IMR-90 (cell line): ENCODE data around the gene KCNQ1. TPM values are rescaled to one million over a fixed set of nuclear protein-coding genes. Genes with fewer than 3 reads are reported as not detected.

ENCODE experiments used
- ATAC-seq: fragments of 200-7000 bp; cut with Tn5 transposase; 2 replicates; pipeline ENCODE4 v1.9.1; 2020; ENCODE audit warnings: low read depth, mild to moderate bottlenecking, moderate library complexity
- BruUV-seq: library from RNA; stranded (reverse); fragments of 400-500 nt; replicated peaks from 2 replicates; lab custom pipeline; 2021; lab: Mats Ljungman, UMichigan
- CTCF ChIA-PET: fragments of 300-600 bp; formaldehyde crosslinking; extraction: SDS; loops from one replicate; lab custom pipeline; 2021; ENCODE audit warnings: antibody characterized with exemption; lab: Yijun Ruan, JAX
- POLR2A ChIA-PET: fragments of 300-600 bp; sonication (Branson Sonifier 250); formaldehyde crosslinking; loops from one replicate; lab custom pipeline; 2022; ENCODE audit warnings: antibody characterized with exemption; ENCODE audit not compliant: unreplicated experiment; lab: Charles Lee
- DNase-seq: peaks from one replicate; pipeline ENCODE4 v3.0.0; 2013
- H2AFZ ChIP-seq: replicated peaks from 2 replicates; pipeline ENCODE3; 2013; ENCODE audit warnings: low read length, mild to moderate bottlenecking; ENCODE audit not compliant: poor library complexity
- H2AK5ac ChIP-seq: 2 replicates; pipeline ENCODE4 v1.6.1; 2013; ENCODE audit warnings: low read depth, low read length, inconsistent platforms
- H2AK9ac ChIP-seq: replicated peaks from 2 replicates; pipeline ENCODE3; 2013; ENCODE audit warnings: mild to moderate bottlenecking, low read depth, low read length, moderate library complexity; ENCODE audit not compliant: poor library complexity
- H2BK120ac ChIP-seq: 2 replicates; pipeline ENCODE4 v1.6.1; 2013; ENCODE audit warnings: low read depth, low read length, inconsistent platforms
- H2BK15ac ChIP-seq: 3 replicates; pipeline ENCODE4 v1.6.1; 2013; ENCODE audit warnings: low read depth, low read length, inconsistent platforms
- H2BK20ac ChIP-seq: 2 replicates; pipeline ENCODE4 v1.6.1; 2013; ENCODE audit warnings: low read depth, mild to moderate bottlenecking, inconsistent platforms, low read length, moderate library complexity
- H2BK5ac ChIP-seq: 2 replicates; pipeline ENCODE4 v1.6.1; 2013; ENCODE audit warnings: mild to moderate bottlenecking, low read depth, low read length, inconsistent platforms; ENCODE audit not compliant: poor library complexity, severe bottlenecking
- H3K14ac ChIP-seq: replicated peaks from 2 replicates; pipeline ENCODE4 v1.6.1; 2013; ENCODE audit warnings: low read depth, low read length, inconsistent platforms
- H3K18ac ChIP-seq: 2 replicates; pipeline ENCODE4 v1.6.1; 2013; ENCODE audit warnings: low read depth, low read length, control low read depth
- H3K23ac ChIP-seq: 2 replicates; pipeline ENCODE4 v1.6.1; 2013; ENCODE audit warnings: low read depth, low read length, inconsistent platforms
- H3K27ac ChIP-seq: 2 replicates; pipeline ENCODE4 v1.5.1; 2013; ENCODE audit warnings: mild to moderate bottlenecking, control low read depth, low read length; ENCODE audit not compliant: insufficient read depth
- H3K27me3 ChIP-seq: 2 replicates; pipeline ENCODE4 v1.6.1; 2013; ENCODE audit warnings: low read length; ENCODE audit not compliant: control insufficient read depth, insufficient read depth
- H3K36me3 ChIP-seq: 2 replicates; pipeline ENCODE4 v1.6.1; 2013; ENCODE audit warnings: low read length, mixed read lengths; ENCODE audit not compliant: control insufficient read depth, insufficient read depth
- H3K4ac ChIP-seq: 2 replicates; pipeline ENCODE4 v1.6.1; 2013; ENCODE audit warnings: low read depth, low read length, inconsistent platforms
- H3K4me1 ChIP-seq: 2 replicates; pipeline ENCODE4 v1.6.1; 2013; ENCODE audit warnings: low read length, mixed read lengths; ENCODE audit not compliant: control insufficient read depth, insufficient read depth
- H3K4me2 ChIP-seq: 2 replicates; pipeline ENCODE4 v1.6.1; 2013; ENCODE audit warnings: low read depth, mild to moderate bottlenecking, control low read depth, low read length, moderate library complexity
- H3K4me3 ChIP-seq: 2 replicates; pipeline ENCODE4 v1.5.1; 2013; ENCODE audit warnings: low read depth, mild to moderate bottlenecking, control low read depth, low read length, moderate library complexity; ENCODE audit not compliant: insufficient read depth
- H3K56ac ChIP-seq: 2 replicates; pipeline ENCODE4 v1.6.1; 2013; ENCODE audit warnings: low read length, inconsistent platforms; ENCODE audit not compliant: insufficient read depth; ENCODE audit errors: extremely low read depth
- H3K79me1 ChIP-seq, 2 experiments: 2 replicates each; pipeline ENCODE4 v1.6.1; 2013; ENCODE audit warnings: low read length in 2 of 2, inconsistent platforms in 1 of 2, low read depth in 1 of 2
- H3K9ac ChIP-seq: 2 replicates; pipeline ENCODE4 v1.6.1; 2013; ENCODE audit warnings: low read depth, low read length, control low read depth
- H3K9me1 ChIP-seq: 2 replicates; pipeline ENCODE4 v1.6.1; 2013; ENCODE audit warnings: low read length, inconsistent platforms; ENCODE audit not compliant: insufficient read depth
- H3K9me3 ChIP-seq: 2 replicates; pipeline ENCODE4 v1.6.1; 2013; ENCODE audit warnings: low read length; ENCODE audit not compliant: control insufficient read depth, insufficient read depth
- H4K20me1 ChIP-seq: 2 replicates; pipeline ENCODE4 v1.6.1; 2013; ENCODE audit warnings: low read length, inconsistent platforms; ENCODE audit not compliant: insufficient read depth
- H4K5ac ChIP-seq: 2 replicates; pipeline ENCODE4 v1.6.1; 2013; ENCODE audit warnings: mild to moderate bottlenecking, low read depth, low read length, control low read depth
- H4K8ac ChIP-seq, 2 experiments: 2 replicates each; pipeline ENCODE4 v1.6.1; 2013; ENCODE audit warnings: low read depth in 2 of 2, low read length in 2 of 2, control low read depth in 1 of 2, inconsistent platforms in 1 of 2
- H4K91ac ChIP-seq: 2 replicates; pipeline ENCODE4 v1.6.1; 2013; ENCODE audit warnings: low read depth, low read length, inconsistent platforms; ENCODE audit not compliant: insufficient read depth
- BHLHE40 ChIP-seq: fragments of 150-350 bp; IDR thresholded peaks from 2 replicates; pipeline ENCODE4 v1.6.1; 2016; ENCODE audit warnings: mild to moderate bottlenecking, low read depth, low read length
- CEBPB ChIP-seq: IDR thresholded peaks from 2 replicates; pipeline ENCODE4 v1.6.1; 2012; ENCODE audit warnings: low read depth, low read length, improper control_type of control experiment
- CHD1 ChIP-seq: IDR thresholded peaks from 2 replicates; pipeline ENCODE4 v1.6.1; 2012; ENCODE audit warnings: low read depth, low read length, improper control_type of control experiment
- FOS ChIP-seq: fragments of 150-350 bp; IDR thresholded peaks from 2 replicates; pipeline ENCODE4 v1.6.1; 2016; ENCODE audit warnings: low read depth, low read length
- MAFK ChIP-seq: IDR thresholded peaks from 2 replicates; pipeline ENCODE4 v1.6.1; 2012; ENCODE audit warnings: low read depth, low read length, improper control_type of control experiment
- MAZ ChIP-seq: IDR thresholded peaks from 2 replicates; pipeline ENCODE4 v1.6.1; 2012; ENCODE audit warnings: low read depth, mild to moderate bottlenecking, low read length, improper control_type of control experiment, moderate library complexity, borderline replicate concordance
- MXI1 ChIP-seq: IDR thresholded peaks from 2 replicates; pipeline ENCODE4 v1.6.1; 2012; ENCODE audit warnings: low read depth, mild to moderate bottlenecking, low read length, moderate library complexity, borderline replicate concordance
- NFE2L2 ChIP-seq: fragments of 150-350 bp; IDR thresholded peaks from 2 replicates; pipeline ENCODE4 v1.6.1; 2016; ENCODE audit warnings: low read depth, mild to moderate bottlenecking, low read length
- POLR2A ChIP-seq: IDR thresholded peaks from 2 replicates; pipeline ENCODE4 v1.6.1; 2012; ENCODE audit warnings: mild to moderate bottlenecking, low read depth, low read length
- RAD21 ChIP-seq: IDR thresholded peaks from 2 replicates; pipeline ENCODE4 v1.6.1; 2012; ENCODE audit warnings: low read length, improper control_type of control experiment
- RCOR1 ChIP-seq: IDR thresholded peaks from 2 replicates; pipeline ENCODE4 v1.6.1; 2012; ENCODE audit warnings: mild to moderate bottlenecking, low read length, improper control_type of control experiment; ENCODE audit not compliant: insufficient replicate concordance
- RFX5 ChIP-seq: IDR thresholded peaks from 2 replicates; pipeline ENCODE4 v1.8.0; 2012; ENCODE audit warnings: low read depth, mild to moderate bottlenecking, low read length, moderate library complexity
- SMC3 ChIP-seq: fragments of 150-350 bp; IDR thresholded peaks from 2 replicates; pipeline ENCODE4 v1.6.1; 2016; ENCODE audit warnings: low read depth, mild to moderate bottlenecking, antibody characterized with exemption, low read length, moderate library complexity
- WGBS, 2 experiments: methylation state at CpG; one replicate each; pipeline versions ENCODE4 v1.1.5 to v1.1.7; 2013; ENCODE audit warnings: missing lambda C conversion rate in 2 of 2; ENCODE audit not compliant: insufficient read length in 1 of 2; ENCODE audit errors: extremely low coverage in 2 of 2; 5-methylcytosine and 5-hydroxymethylcytosine counted together
- dilution Hi-C: fragments of 300-500 bp; cut with HindIII; formaldehyde crosslinking; loops from one replicate; pipeline ENCODE4 v1.14.3; 2018; ENCODE audit warnings: low sequenced_read_pairs; ENCODE audit not compliant: unreplicated experiment
- in situ Hi-C: fragments of 300-500 bp; cut with MboI; formaldehyde crosslinking; loops from 3 replicates; pipeline ENCODE4 v1.14.3; 2019; ENCODE audit warnings: low sequenced_read_pairs, inconsistent platforms, mixed read lengths
- intact Hi-C: fragments of 100-400 bp; cut with micrococcal nuclease; formaldehyde crosslinking; loops from 2 replicates; pipeline ENCODE4 v1.10.0; 2022
- polyA plus RNA-seq, 3 experiments: library from polyadenylated mRNA; depleted of rRNA; stranded (reverse); fragments of >200 nt; gene quantifications; 2 replicates each; pipeline ENCODE4 v1.2.3, GENCODE V29; 2012; ENCODE audit warnings: low replicate concordance in 1 of 3
- total RNA-seq: library from RNA; depleted of rRNA; stranded (reverse); fragments of >200 nt; gene quantifications from 2 replicates; pipeline ENCODE4 v1.2.3, GENCODE V29; 2012
- TF ChIP-seq, protein P1 (sequence below): conservative IDR thresholded peaks from 2 replicates; pipeline ENCODE4 v1.5.1; 2012; ENCODE audit warnings: mild to moderate bottlenecking, low read depth, low read length, improper control_type of control experiment
- TF ChIP-seq, protein P2 (sequence below): fragments of 150-350 bp; IDR thresholded peaks from 2 replicates; pipeline ENCODE4 v1.6.1; 2017; ENCODE audit warnings: mild to moderate bottlenecking, antibody characterized with exemption, low read length, low read depth
- TF ChIP-seq, protein P3 (sequence below): fragments of 150-350 bp; IDR thresholded peaks from 2 replicates; pipeline ENCODE4 v1.6.1; 2016; ENCODE audit warnings: low read depth, mild to moderate bottlenecking, low read length, moderate library complexity, borderline replicate concordance

The KCNQ1 gene
- total and polyA plus RNA-seq, 2 of the 4 experiments (the other 2 are of a cell fraction) = 0.07 TPM; not detected in 1

DNA sequence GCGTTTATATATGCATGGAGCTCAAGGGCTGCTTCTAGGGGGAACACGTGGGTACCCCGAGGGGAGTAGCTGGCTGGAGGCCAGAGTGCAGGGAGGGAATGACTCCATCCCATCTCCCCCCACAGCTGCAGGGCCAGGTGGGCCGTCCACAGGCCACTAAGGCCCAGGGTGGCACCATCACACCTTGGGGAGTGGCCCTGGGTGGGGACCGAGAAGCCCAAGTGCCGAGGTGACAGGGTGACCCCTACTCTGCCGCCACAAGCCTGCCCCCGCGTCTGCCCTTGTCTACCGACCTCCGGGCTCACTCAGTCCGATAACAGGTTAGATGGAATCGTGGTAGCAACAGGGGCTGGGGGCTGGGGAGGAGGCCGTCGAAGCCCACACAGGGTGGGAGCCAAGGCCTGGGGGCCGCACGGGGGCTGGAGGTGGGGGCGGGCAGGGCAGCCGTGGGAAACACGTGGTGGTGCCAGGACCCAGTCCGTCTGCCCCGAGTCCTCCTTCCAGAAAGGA lies 129.3 kb downstream of the KCNQ1 start:
- TF ChIP-seq RAD21 (no peak), POLR2A (no peak), NFE2L2 (no peak), MAFK (no peak), CHD1 (no peak), MXI1 (no peak), BHLHE40 (no peak), RCOR1 (no peak), SMC3 (no peak), RFX5 (no peak), CEBPB (no peak), FOS (no peak), MAZ (no peak)
- TF ChIP-seq, protein P1, sequence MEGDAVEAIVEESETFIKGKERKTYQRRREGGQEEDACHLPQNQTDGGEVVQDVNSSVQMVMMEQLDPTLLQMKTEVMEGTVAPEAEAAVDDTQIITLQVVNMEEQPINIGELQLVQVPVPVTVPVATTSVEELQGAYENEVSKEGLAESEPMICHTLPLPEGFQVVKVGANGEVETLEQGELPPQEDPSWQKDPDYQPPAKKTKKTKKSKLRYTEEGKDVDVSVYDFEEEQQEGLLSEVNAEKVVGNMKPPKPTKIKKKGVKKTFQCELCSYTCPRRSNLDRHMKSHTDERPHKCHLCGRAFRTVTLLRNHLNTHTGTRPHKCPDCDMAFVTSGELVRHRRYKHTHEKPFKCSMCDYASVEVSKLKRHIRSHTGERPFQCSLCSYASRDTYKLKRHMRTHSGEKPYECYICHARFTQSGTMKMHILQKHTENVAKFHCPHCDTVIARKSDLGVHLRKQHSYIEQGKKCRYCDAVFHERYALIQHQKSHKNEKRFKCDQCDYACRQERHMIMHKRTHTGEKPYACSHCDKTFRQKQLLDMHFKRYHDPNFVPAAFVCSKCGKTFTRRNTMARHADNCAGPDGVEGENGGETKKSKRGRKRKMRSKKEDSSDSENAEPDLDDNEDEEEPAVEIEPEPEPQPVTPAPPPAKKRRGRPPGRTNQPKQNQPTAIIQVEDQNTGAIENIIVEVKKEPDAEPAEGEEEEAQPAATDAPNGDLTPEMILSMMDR = no peak
- TF ChIP-seq, protein P2, sequence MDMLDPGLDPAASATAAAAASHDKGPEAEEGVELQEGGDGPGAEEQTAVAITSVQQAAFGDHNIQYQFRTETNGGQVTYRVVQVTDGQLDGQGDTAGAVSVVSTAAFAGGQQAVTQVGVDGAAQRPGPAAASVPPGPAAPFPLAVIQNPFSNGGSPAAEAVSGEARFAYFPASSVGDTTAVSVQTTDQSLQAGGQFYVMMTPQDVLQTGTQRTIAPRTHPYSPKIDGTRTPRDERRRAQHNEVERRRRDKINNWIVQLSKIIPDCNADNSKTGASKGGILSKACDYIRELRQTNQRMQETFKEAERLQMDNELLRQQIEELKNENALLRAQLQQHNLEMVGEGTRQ = no peak
- TF ChIP-seq, protein P3, sequence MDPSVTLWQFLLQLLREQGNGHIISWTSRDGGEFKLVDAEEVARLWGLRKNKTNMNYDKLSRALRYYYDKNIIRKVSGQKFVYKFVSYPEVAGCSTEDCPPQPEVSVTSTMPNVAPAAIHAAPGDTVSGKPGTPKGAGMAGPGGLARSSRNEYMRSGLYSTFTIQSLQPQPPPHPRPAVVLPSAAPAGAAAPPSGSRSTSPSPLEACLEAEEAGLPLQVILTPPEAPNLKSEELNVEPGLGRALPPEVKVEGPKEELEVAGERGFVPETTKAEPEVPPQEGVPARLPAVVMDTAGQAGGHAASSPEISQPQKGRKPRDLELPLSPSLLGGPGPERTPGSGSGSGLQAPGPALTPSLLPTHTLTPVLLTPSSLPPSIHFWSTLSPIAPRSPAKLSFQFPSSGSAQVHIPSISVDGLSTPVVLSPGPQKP = no peak
- Histone ChIP-seq H3K9me3 (no peaks in the 10 kb centered on the region; the same call in 1 of the 2 replicates), H3K79me1 (no peaks in the 10 kb centered on the region), H3K36me3 (no peaks in the 10 kb centered on the region), H2AFZ (no peak overlapping the region), H4K8ac (no peak overlapping the region), H3K27ac (no peak overlapping the region), H3K9me1 (no peaks in the 10 kb centered on the region), H2AK5ac (no peak overlapping the region), H3K4me2 (no peak overlapping the region), H2BK15ac (no peak overlapping the region), H3K4ac (no peak overlapping the region), H3K14ac (no peak overlapping the region), H4K5ac (no peak overlapping the region), H2BK5ac (no peak overlapping the region), H2BK120ac (no peak overlapping the region), H3K4me1 (no peaks in the 10 kb centered on the region), H3K18ac (no peak overlapping the region), H3K4me3 (no peak overlapping the region), H3K56ac (no peak overlapping the region), H4K91ac (no peak overlapping the region), H3K9ac (no peak overlapping the region), H4K20me1 (no peaks in the 10 kb centered on the region), H3K27me3 (peaks cover 13% of the 10 kb centered on the region; the same call in 1 of the 2 replicates), H2AK9ac (no peak overlapping the region), H3K23ac (no peak overlapping the region), H2BK20ac (no peak overlapping the region)
- POLR2A ChIA-PET = no interaction called here
- no peak for ATAC-seq
- CTCF ChIA-PET = no interaction called here
- DNase-seq = no peak
- WGBS, 2 experiments = no CpG with 5 or more reads among the region's 22 CpGs
- in situ Hi-C loops (no loop called here), dilution Hi-C loops (no loop called here), intact Hi-C loops (no loop called here)
- no TSS peak for BruUV-seq
